ENCODE data around the gene HMG20B.
"Not testable (repeated sequence)": the region's sequence is repeated elsewhere in the genome, so short reads cannot be mapped to it uniquely, and the experiment has no call there.

The HMG20B gene

GRCh38 chr19:3526507-3527237 is 46.1 kb upstream of the HMG20B start:
- no peak overlapping the region for H3K27ac ChIP-seq (ENCODE audit: poor library complexity, severe bottlenecking)
- no peaks in the 10 kb centered on the region for H3K9me3 ChIP-seq (ENCODE audit: severe bottlenecking)
- peaks cover 56% of the 10 kb centered on the region for H3K36me3 ChIP-seq (ENCODE audit: low read depth)
- ATAC-seq (ENCODE audit: low read depth) (no peak), DNase-seq (ENCODE audit: low spot score) (no peak)
- no peaks in the 10 kb centered on the region for H3K27me3 ChIP-seq (ENCODE audit: insufficient read depth, poor library complexity, severe bottlenecking)
- H3K4me3 ChIP-seq (ENCODE audit: severe bottlenecking), result no peak overlapping the region
- no peak for TF ChIP-seq CTCF (IDR thresholded peaks at IDR 0.05; ENCODE audit: poor library complexity, severe bottlenecking)
- H3K4me1 ChIP-seq (ENCODE audit: insufficient read depth, poor library complexity, severe bottlenecking), result no peaks in the 10 kb centered on the region

DNA sequence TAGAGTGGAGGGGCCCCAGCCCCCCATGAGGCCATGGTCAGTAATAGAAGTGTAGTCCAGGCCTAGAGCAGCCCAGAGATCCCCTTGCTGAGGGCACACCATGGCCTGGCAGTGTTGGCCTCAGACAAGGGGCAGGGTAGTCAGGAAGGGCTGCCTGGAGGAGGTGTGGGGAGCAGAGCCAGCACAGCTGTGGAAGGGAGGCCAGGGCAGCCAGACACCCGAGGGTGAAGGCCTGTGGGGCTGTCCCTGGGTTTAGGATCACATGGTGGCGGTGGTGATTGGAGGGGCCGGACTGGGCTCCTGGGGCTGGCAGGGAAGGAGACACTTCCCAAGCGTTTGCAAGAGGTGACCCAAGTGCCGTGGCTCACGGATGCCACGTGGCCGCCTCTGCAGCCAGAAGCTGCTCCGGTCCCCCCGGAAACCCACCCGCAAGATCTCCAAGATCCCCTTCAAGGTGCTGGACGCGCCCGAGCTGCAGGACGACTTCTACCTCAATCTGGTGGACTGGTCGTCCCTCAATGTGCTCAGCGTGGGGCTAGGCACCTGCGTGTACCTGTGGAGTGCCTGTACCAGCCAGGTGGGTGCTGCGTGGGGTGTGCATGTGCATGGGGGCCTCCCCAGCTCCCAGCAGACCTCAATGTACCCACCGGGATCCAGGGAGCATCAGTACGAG is 45.4 kb upstream of the HMG20B start:
- Histone ChIP-seq H3K27me3 (ENCODE audit: insufficient read depth, poor library complexity, severe bottlenecking) (no peaks in the 10 kb centered on the region), H3K27ac (ENCODE audit: poor library complexity, severe bottlenecking) (no peak overlapping the region), H3K9me3 (ENCODE audit: severe bottlenecking) (no peaks in the 10 kb centered on the region), H3K4me3 (ENCODE audit: severe bottlenecking) (no peak overlapping the region), H3K36me3 (ENCODE audit: low read depth) (peaks cover 51% of the 10 kb centered on the region), H3K4me1 (ENCODE audit: insufficient read depth, poor library complexity, severe bottlenecking) (no peaks in the 10 kb centered on the region)
- no peak for TF ChIP-seq CTCF (IDR thresholded peaks at IDR 0.05; ENCODE audit: poor library complexity, severe bottlenecking)
- no peak for ATAC-seq (ENCODE audit: low read depth)
- no peak for DNase-seq (ENCODE audit: low spot score)

DNA sequence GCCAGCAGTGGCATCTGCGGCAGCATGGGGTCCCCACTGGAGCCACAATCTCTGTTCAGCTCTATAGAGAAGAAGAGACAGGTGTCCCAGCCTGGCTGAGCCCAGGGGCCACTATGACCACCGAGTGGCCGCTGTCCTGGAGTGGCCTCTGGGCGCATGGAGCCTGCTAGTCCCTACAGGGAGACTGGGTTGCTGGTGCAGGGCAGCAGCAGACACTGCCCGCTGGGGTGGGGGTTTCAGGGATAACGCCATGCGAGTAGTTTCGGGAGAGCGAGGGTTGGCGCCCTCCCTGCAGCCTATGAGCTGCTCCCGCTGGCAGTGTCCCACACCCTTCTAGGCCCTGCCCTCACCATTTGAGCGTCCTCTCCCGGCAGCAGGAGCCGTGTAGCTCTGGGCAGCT is 44.7 kb upstream of the HMG20B start:
- H3K4me1 ChIP-seq (ENCODE audit: insufficient read depth, poor library complexity, severe bottlenecking), result no peaks in the 10 kb centered on the region
- TF ChIP-seq CTCF (IDR thresholded peaks at IDR 0.05; ENCODE audit: poor library complexity, severe bottlenecking), result no peak
- DNase-seq (ENCODE audit: low spot score) (no peak), ATAC-seq (ENCODE audit: low read depth) (no peak)
- no peak overlapping the region for H3K27ac ChIP-seq (ENCODE audit: poor library complexity, severe bottlenecking)
- peaks cover 51% of the 10 kb centered on the region for H3K36me3 ChIP-seq (ENCODE audit: low read depth)
- H3K4me3 ChIP-seq (ENCODE audit: severe bottlenecking), result no peak overlapping the region
- no peaks in the 10 kb centered on the region for H3K9me3 ChIP-seq (ENCODE audit: severe bottlenecking)
- no peaks in the 10 kb centered on the region for H3K27me3 ChIP-seq (ENCODE audit: insufficient read depth, poor library complexity, severe bottlenecking)

- Histone ChIP-seq H3K27me3 (ENCODE audit: insufficient read depth, poor library complexity, severe bottlenecking) (no peaks in the 10 kb centered on the region), H3K4me3 (ENCODE audit: severe bottlenecking) (no peak overlapping the region), H3K36me3 (ENCODE audit: low read depth) (peaks cover 49% of the 10 kb centered on the region), H3K9me3 (ENCODE audit: severe bottlenecking) (no peaks in the 10 kb centered on the region), H3K4me1 (ENCODE audit: insufficient read depth, poor library complexity, severe bottlenecking) (no peaks in the 10 kb centered on the region), H3K27ac (ENCODE audit: poor library complexity, severe bottlenecking) (no peak overlapping the region)
- ATAC-seq (ENCODE audit: low read depth), result no peak
- no peak for DNase-seq (ENCODE audit: low spot score)
- TF ChIP-seq CTCF (IDR thresholded peaks at IDR 0.05; ENCODE audit: poor library complexity, severe bottlenecking), result no peak
Observed at GRCh38 chr19:3528539-3529211, 44.1 kb upstream of the HMG20B start.

GRCh38 chr19:3529299-3529698 is 43.4 kb upstream of the HMG20B start:
- not testable (repeated sequence) for H3K9me3 ChIP-seq (ENCODE audit: severe bottlenecking); H3K27ac ChIP-seq (ENCODE audit: poor library complexity, severe bottlenecking); ATAC-seq (ENCODE audit: low read depth); H3K4me3 ChIP-seq (ENCODE audit: severe bottlenecking); H3K4me1 ChIP-seq (ENCODE audit: insufficient read depth, poor library complexity, severe bottlenecking); H3K27me3 ChIP-seq (ENCODE audit: insufficient read depth, poor library complexity, severe bottlenecking); DNase-seq (ENCODE audit: low spot score)
- H3K36me3 ChIP-seq (ENCODE audit: low read depth), result peaks cover 46% of the 10 kb centered on the region
